Measurements from ENCODE around the gene AGPAT2.

AGPAT2 gene

GRCh38 chr9:136662656-136663581, 24.3 kb downstream of the AGPAT2 start, which contains the start of gene EGFL7:
Gene EGFL7 (plus strand): TSS chr9:136662916. CDS start chr9:136668283, 5,367 bp downstream.
- no peak for DNase-seq

GRCh38 chr9:136662326-136662655, 25.0 kb downstream of the AGPAT2 start:
- no peak for DNase-seq

- no peak for DNase-seq
Measured at GRCh38 chr9:136661641-136662325, 25.5 kb downstream of the AGPAT2 start.

- no peak for DNase-seq
Measured at GRCh38 chr9:136660971-136661550, 26.2 kb downstream of the AGPAT2 start.

GRCh38 chr9:136659861-136660784, 27.1 kb downstream of the AGPAT2 start:
- no peak for DNase-seq

GRCh38 chr9:136658849-136659535, 28.3 kb downstream of the AGPAT2 start:
- DNase-seq: no peak

- DNase-seq: no peak
Measured at GRCh38 chr9:136657974-136658848, 29.0 kb downstream of the AGPAT2 start.

- DNase-seq: no peak
Measured at GRCh38 chr9:136656795-136657611, 30.3 kb downstream of the AGPAT2 start.

GRCh38 chr9:136656183-136656738, 31.0 kb downstream of the AGPAT2 start:
- no peak for DNase-seq

GRCh38 chr9:136655536-136656182, 31.6 kb downstream of the AGPAT2 start:
- DNase-seq: no peak

- no peak for DNase-seq
Measured at GRCh38 chr9:136654820-136655535, 32.3 kb downstream of the AGPAT2 start.

- peak in 1 of 56 donors; percentile 11 for DNase-seq
Measured at GRCh38 chr9:136653323-136654079, 33.8 kb downstream of the AGPAT2 start.

GRCh38 chr9:136651860-136652259, 35.4 kb downstream of the AGPAT2 start:
- no peak for DNase-seq

GRCh38 chr9:136650648-136651047, 36.6 kb downstream of the AGPAT2 start:
- no peak for DNase-seq

GRCh38 chr9:136650021-136650420, 37.2 kb downstream of the AGPAT2 start:
- DNase-seq: no peak

GRCh38 chr9:136648751-136649150, 38.5 kb downstream of the AGPAT2 start:
- DNase-seq: no peak
